GM19395 (cell line): Measurements from ENCODE around the gene ISG20.
A peak's percentile ranks its signal among the peaks of the same experiment; 100 is the strongest.

ENCODE experiments used
- ATAC-seq: cut with Tn5 transposase; IDR thresholded peaks from one replicate; pipeline ENCODE4 v1.9.1; 2021; ENCODE audit warnings: mild to moderate bottlenecking, moderate library complexity; ENCODE audit not compliant: unreplicated experiment

The ISG20 gene

GRCh38 chr15:88681610-88682221 is 42.9 kb downstream of the ISG20 start:
- no peak for ATAC-seq

GRCh38 chr15:88684345-88684744 is 45.5 kb downstream of the ISG20 start:
- ATAC-seq: no peak

- ATAC-seq: no peak
Measured at GRCh38 chr15:88686166-88686565, 47.4 kb downstream of the ISG20 start.

GRCh38 chr15:88688394-88688933 is 49.6 kb downstream of the ISG20 start:
- no peak for ATAC-seq

- ATAC-seq: no peak
Measured at GRCh38 chr15:88690331-88690730, 51.5 kb downstream of the ISG20 start.

GRCh38 chr15:88693191-88693590 is 54.4 kb downstream of the ISG20 start:
- ATAC-seq: no peak

GRCh38 chr15:88695101-88695500 is 56.3 kb downstream of the ISG20 start:
- ATAC-seq: no peak

GRCh38 chr15:88695691-88696251 is 57.0 kb downstream of the ISG20 start:
- ATAC-seq: no peak

GRCh38 chr15:88696254-88696653 is 57.4 kb downstream of the ISG20 start:
- no peak for ATAC-seq

- ATAC-seq: no peak
Measured at GRCh38 chr15:88697276-88697675, 58.5 kb downstream of the ISG20 start.

- ATAC-seq: no peak
Measured at GRCh38 chr15:88699861-88700260, 61.0 kb downstream of the ISG20 start.

- ATAC-seq: no peak
Measured at GRCh38 chr15:88700716-88701115, 61.9 kb downstream of the ISG20 start.

GRCh38 chr15:88701561-88702095 is 62.8 kb downstream of the ISG20 start:
- ATAC-seq: peak; percentile 70

GRCh38 chr15:88702983-88703382 is 64.2 kb downstream of the ISG20 start:
- no peak for ATAC-seq

GRCh38 chr15:88703533-88703932 is 64.7 kb downstream of the ISG20 start:
- ATAC-seq: no peak

GRCh38 chr15:88704791-88705768 is 66.3 kb downstream of the ISG20 start:
- ATAC-seq: no peak

- no peak for ATAC-seq
Measured at GRCh38 chr15:88705769-88706165, 67.0 kb downstream of the ISG20 start.
